HG03432 (cell line): Measurements from ENCODE around the gene RETREG2.

Experiments used
- ATAC-seq: cut with Tn5 transposase; IDR thresholded peaks from one replicate; pipeline ENCODE4 v1.9.1; 2021; ENCODE audit warnings: mild to moderate bottlenecking, moderate library complexity; ENCODE audit not compliant: unreplicated experiment

RETREG2 gene

GRCh38 chr2:219177552-219178376 is at the start of gene RETREG2:
TSS of gene RETREG2 (plus strand) at chr2:219178275. CDS start at chr2:219178353, 78 bp downstream.
- ATAC-seq, result peak; percentile 47

- ATAC-seq, result no peak
These were observed 49.7 kb upstream of the RETREG2 start for GRCh38 chr2:219128396-219128795.

GRCh38 chr2:219129589-219129988 is 48.5 kb upstream of the RETREG2 start:
- ATAC-seq, result no peak

- ATAC-seq, result no peak
These were observed 46.7 kb upstream of the RETREG2 start for GRCh38 chr2:219131327-219131726.

- no peak for ATAC-seq
These were observed 46.3 kb upstream of the RETREG2 start for GRCh38 chr2:219131744-219132143.

- no peak for ATAC-seq
These were observed 44.1 kb upstream of the RETREG2 start for GRCh38 chr2:219133976-219134375.

- no peak for ATAC-seq
These were observed 37.4 kb upstream of the RETREG2 start for GRCh38 chr2:219140722-219141121.

- no peak for ATAC-seq
These were observed 35.7 kb upstream of the RETREG2 start for GRCh38 chr2:219142329-219142728.

- ATAC-seq, result no peak
These were observed 28.4 kb upstream of the RETREG2 start for GRCh38 chr2:219149667-219150066.

- ATAC-seq, result no peak
These were observed 22.9 kb upstream of the RETREG2 start for GRCh38 chr2:219155054-219155644.

- no peak for ATAC-seq
These were observed 20.7 kb upstream of the RETREG2 start for GRCh38 chr2:219157396-219157795.

- ATAC-seq, result no peak
These were observed 20.1 kb upstream of the RETREG2 start for GRCh38 chr2:219158025-219158424.

GRCh38 chr2:219158586-219158985 is 19.5 kb upstream of the RETREG2 start:
- ATAC-seq, result no peak

- no peak for ATAC-seq
These were observed 18.3 kb upstream of the RETREG2 start for GRCh38 chr2:219159771-219160185.

- peak; percentile 90 for ATAC-seq
These were observed 17.7 kb upstream of the RETREG2 start, which contains the start of gene NHEJ1 for GRCh38 chr2:219160186-219161017. TSS of gene NHEJ1 (minus strand) at chr2:219160815. CDS start at chr2:219158362, 2,453 bp downstream.

GRCh38 chr2:219161097-219161496 is 17.0 kb upstream of the RETREG2 start:
- no peak for ATAC-seq

GRCh38 chr2:219163156-219163555 is 14.9 kb upstream of the RETREG2 start:
- no peak for ATAC-seq

- ATAC-seq, result no peak
These were observed 12.8 kb upstream of the RETREG2 start for GRCh38 chr2:219165058-219165911.

GRCh38 chr2:219167997-219168396 is 10.1 kb upstream of the RETREG2 start:
- no peak for ATAC-seq

- ATAC-seq, result no peak
These were observed 9.5 kb upstream of the RETREG2 start for GRCh38 chr2:219168526-219168925.
